H9 (cell line): Measurements from ENCODE around the gene FUT8. TPM values are rescaled to one million over a fixed set of nuclear protein-coding genes. Genes with fewer than 3 reads are reported as not detected.

ENCODE experiments used
- DNase-seq: peaks from one replicate; pipeline ENCODE4 v3.0.0-alpha.2; 2017
- H2AFZ ChIP-seq: one replicate; pipeline ENCODE4 v1.6.1; 2013; ENCODE audit warnings: mild to moderate bottlenecking, low read length, control low read depth, moderate library complexity
- H2AK5ac ChIP-seq: 2 replicates; pipeline ENCODE4 v1.6.1; 2013; ENCODE audit warnings: low read length, control low read depth, mixed read lengths; ENCODE audit not compliant: insufficient read length
- H2BK120ac ChIP-seq: one replicate; pipeline ENCODE4 v1.6.1; 2013; ENCODE audit warnings: low read depth, mild to moderate bottlenecking, low read length, control low read depth, inconsistent platforms; ENCODE audit not compliant: poor library complexity, severe bottlenecking
- H2BK12ac ChIP-seq: 2 replicates; pipeline ENCODE4 v1.6.1; 2013; ENCODE audit warnings: low read length, control low read depth, mixed read lengths, low read depth; ENCODE audit not compliant: insufficient read length
- H2BK15ac ChIP-seq: 2 replicates; pipeline ENCODE4 v1.6.1; 2013; ENCODE audit warnings: low read depth, low read length, control low read depth
- H2BK20ac ChIP-seq: one replicate; pipeline ENCODE4 v1.6.1; 2013; ENCODE audit warnings: low read depth, mild to moderate bottlenecking, low read length, control low read depth, inconsistent platforms; ENCODE audit not compliant: poor library complexity, severe bottlenecking
- H2BK5ac ChIP-seq: 2 replicates; pipeline ENCODE4 v1.6.1; 2013; ENCODE audit warnings: low read length, control low read depth, mixed read lengths; ENCODE audit not compliant: insufficient read length
- H3K14ac ChIP-seq: 2 replicates; pipeline ENCODE4 v1.6.1; 2013; ENCODE audit warnings: low read length, control low read depth; ENCODE audit not compliant: insufficient read depth
- H3K18ac ChIP-seq: 2 replicates; pipeline ENCODE4 v1.6.1; 2013; ENCODE audit warnings: low read depth, mild to moderate bottlenecking, mixed read lengths, low read length, control low read depth; ENCODE audit not compliant: insufficient read length
- H3K23ac ChIP-seq: 2 replicates; pipeline ENCODE4 v1.6.1; 2013; ENCODE audit warnings: low read length, control low read depth, mixed read lengths, low read depth; ENCODE audit not compliant: insufficient read length
- H3K23me2 ChIP-seq: 2 replicates; pipeline ENCODE4 v1.6.1; 2013; ENCODE audit warnings: low read depth, mild to moderate bottlenecking, mixed read lengths, low read length, control low read depth; ENCODE audit not compliant: insufficient read length, poor library complexity, severe bottlenecking
- H3K27ac ChIP-seq: 2 replicates; pipeline ENCODE4 v1.5.1; 2013; ENCODE audit warnings: low read length, control low read depth, mixed read lengths, low read depth; ENCODE audit not compliant: insufficient read length
- H3K27me3 ChIP-seq: 2 replicates; pipeline ENCODE4 v1.6.1; 2013; ENCODE audit warnings: low read length, control low read depth, inconsistent platforms; ENCODE audit not compliant: insufficient read depth
- H3K4ac ChIP-seq: 2 replicates; pipeline ENCODE4 v1.6.1; 2013; ENCODE audit warnings: low read depth, mild to moderate bottlenecking, control low read depth, inconsistent platforms, low read length, moderate library complexity
- H3K4me1 ChIP-seq: 2 replicates; pipeline ENCODE4 v1.6.1; 2013; ENCODE audit warnings: low read length, control low read depth, inconsistent platforms; ENCODE audit not compliant: insufficient read depth
- H3K4me2 ChIP-seq: 2 replicates; pipeline ENCODE4 v1.6.1; 2013; ENCODE audit warnings: low read length, control low read depth, mixed read lengths; ENCODE audit not compliant: insufficient read length, insufficient read depth
- H3K56ac ChIP-seq: 2 replicates; pipeline ENCODE4 v1.6.1; 2013; ENCODE audit warnings: low read depth, mild to moderate bottlenecking, mixed read lengths, low read length, control low read depth; ENCODE audit not compliant: insufficient read length
- H3K79me1 ChIP-seq: 2 replicates; pipeline ENCODE4 v1.6.1; 2013; ENCODE audit warnings: low read depth, mild to moderate bottlenecking, moderate library complexity, low read length, control low read depth, inconsistent platforms; ENCODE audit not compliant: insufficient read depth, poor library complexity, severe bottlenecking
- H3K79me2 ChIP-seq: 2 replicates; pipeline ENCODE4 v1.6.1; 2013; ENCODE audit warnings: low read length, control low read depth, inconsistent platforms; ENCODE audit not compliant: insufficient read depth
- H3K9ac ChIP-seq: 2 replicates; pipeline ENCODE4 v1.6.1; 2013; ENCODE audit warnings: low read length, control low read depth, mixed read lengths; ENCODE audit not compliant: insufficient read length; ENCODE audit errors: extremely low read depth
- H3K9me3 ChIP-seq: one replicate; pipeline ENCODE4 v1.6.1; 2013; ENCODE audit warnings: low read depth, low read length, inconsistent platforms; ENCODE audit not compliant: control insufficient read depth
- H3T11ph ChIP-seq: one replicate; pipeline ENCODE4 v1.6.1; 2013; ENCODE audit warnings: mild to moderate bottlenecking, low read length, control low read depth, inconsistent platforms
- H4K20me1 ChIP-seq: one replicate; pipeline ENCODE4 v1.6.1; 2013; ENCODE audit not compliant: control insufficient read depth, insufficient read length, insufficient read depth
- H4K5ac ChIP-seq: 2 replicates; pipeline ENCODE4 v1.6.1; 2013; ENCODE audit warnings: low read depth, mild to moderate bottlenecking, mixed read lengths, low read length, control low read depth; ENCODE audit not compliant: insufficient read length
- H4K8ac ChIP-seq: replicated peaks from 2 replicates; pipeline ENCODE4 v1.6.1; 2013; ENCODE audit warnings: low read length, control low read depth, mixed read lengths, low read depth; ENCODE audit not compliant: insufficient read length
- H4K91ac ChIP-seq: 2 replicates; pipeline ENCODE4 v1.6.1; 2013; ENCODE audit warnings: low read depth, mild to moderate bottlenecking, moderate library complexity, mixed read lengths, low read length, control low read depth; ENCODE audit not compliant: insufficient read length
- H3K27ac Mint-ChIP-seq, 3 experiments: 2 replicates in 2 of 3; 3 replicates in 1 of 3; pipeline ENCODE4 v1.8.0; 2020 to 2021; ENCODE audit warnings: mixed read lengths in 3 of 3, mild to moderate bottlenecking in 1 of 3, moderate library complexity in 1 of 3
- H3K27me3 Mint-ChIP-seq: 2 replicates; pipeline ENCODE4 v1.8.0; 2021; ENCODE audit warnings: low read depth, mild to moderate bottlenecking, moderate library complexity, mixed read lengths
- H3K36me3 Mint-ChIP-seq, 3 experiments: 2 replicates in 2 of 3; 3 replicates in 1 of 3; pipeline ENCODE4 v1.8.0; 2020 to 2021; ENCODE audit warnings: low read depth in 3 of 3, mixed read lengths in 3 of 3; ENCODE audit not compliant: insufficient read depth in 1 of 3
- H3K4me1 Mint-ChIP-seq, 2 experiments: 2 replicates each; pipeline ENCODE4 v1.8.0; 2020; ENCODE audit warnings: mixed read lengths in 2 of 2
- H3K4me3 Mint-ChIP-seq, 2 experiments: 2 replicates in 1 of 2; 3 replicates in 1 of 2; pipeline ENCODE4 v1.8.0; 2020 to 2021; ENCODE audit warnings: mild to moderate bottlenecking in 2 of 2, mixed read lengths in 2 of 2, moderate library complexity in 1 of 2
- H3K9me3 Mint-ChIP-seq, 2 experiments: 2 replicates in 1 of 2; 3 replicates in 1 of 2; pipeline ENCODE4 v1.8.0; 2020; ENCODE audit warnings: mild to moderate bottlenecking in 2 of 2, mixed read lengths in 2 of 2, moderate library complexity in 1 of 2
- WGBS: extraction: QIAGEN DNeasy Blood & Tissue Kit; methylation state at CpG from one replicate; pipeline ENCODE4 v1.1.7; 2013; ENCODE audit warnings: missing lambda C conversion rate, low lambda C conversion rate, mixed read lengths; ENCODE audit not compliant: insufficient read length; ENCODE audit errors: extremely low coverage; 5-methylcytosine and 5-hydroxymethylcytosine counted together
- total RNA-seq: library from RNA; stranded (reverse); gene quantifications from 2 replicates; pipeline ENCODE4 v1.2.1, GENCODE V29; 2021
- TF ChIP-seq, protein P1 (sequence below): fragments of 200-600 bp; sonication (generic); conservative IDR thresholded peaks from 3 replicates; pipeline ENCODE4 v1.8.0; 2021; ENCODE audit warnings: antibody characterized with exemption, mild to moderate bottlenecking

FUT8 gene
- total RNA-seq, 1 experiment from 2014 or later, result 44.3 TPM

DNA sequence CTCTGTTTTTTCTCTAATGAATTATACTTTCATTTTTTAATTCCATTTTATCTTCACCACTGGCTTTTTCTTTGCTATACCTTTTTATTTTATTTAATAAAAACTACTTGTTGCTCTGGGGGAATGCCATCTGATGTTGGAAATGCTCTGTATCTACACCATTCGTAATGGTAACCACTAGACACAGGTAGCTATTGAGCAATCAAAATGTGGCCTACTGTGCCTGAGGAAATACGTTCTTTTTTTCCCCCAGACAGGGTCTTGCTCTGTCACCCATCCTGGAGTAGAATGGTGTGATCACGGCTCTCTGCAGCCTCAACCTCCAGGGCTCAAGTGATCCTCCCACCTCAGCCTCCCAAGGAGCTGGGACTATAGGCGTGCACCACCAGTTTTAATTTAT, 140.2 kb downstream of the FUT8 start:
- Histone ChIP-seq H3K18ac (no peak overlapping the region), H3K56ac (no peak overlapping the region), H2BK5ac (no peak overlapping the region), H2BK20ac (no peak overlapping the region), H3K23ac (no peak overlapping the region), H2BK12ac (no peak overlapping the region), H4K91ac (no peak overlapping the region), H3K27ac (no peak overlapping the region), H4K20me1 (no peaks in the 10 kb centered on the region), H2BK120ac (no peak overlapping the region), H3K4ac (no peak overlapping the region), H2BK15ac (no peak overlapping the region), H3K4me1 (no peaks in the 10 kb centered on the region), H3K9ac (no peak overlapping the region), H3K14ac (no peak overlapping the region), H3K9me3 (no peaks in the 10 kb centered on the region), H2AK5ac (no peak overlapping the region), H3K27me3 (no peaks in the 10 kb centered on the region), H3T11ph (no peak overlapping the region), H4K8ac (no peak overlapping the region), H3K23me2 (no peaks in the 10 kb centered on the region), H3K79me2 (no peaks in the 10 kb centered on the region), H2AFZ (no peak overlapping the region), H3K79me1 (no peaks in the 10 kb centered on the region), H4K5ac (no peak overlapping the region), H3K4me2 (no peak overlapping the region)
- H3K27me3 Mint-ChIP-seq, result no peaks in the 10 kb centered on the region
- TF ChIP-seq, protein P1, sequence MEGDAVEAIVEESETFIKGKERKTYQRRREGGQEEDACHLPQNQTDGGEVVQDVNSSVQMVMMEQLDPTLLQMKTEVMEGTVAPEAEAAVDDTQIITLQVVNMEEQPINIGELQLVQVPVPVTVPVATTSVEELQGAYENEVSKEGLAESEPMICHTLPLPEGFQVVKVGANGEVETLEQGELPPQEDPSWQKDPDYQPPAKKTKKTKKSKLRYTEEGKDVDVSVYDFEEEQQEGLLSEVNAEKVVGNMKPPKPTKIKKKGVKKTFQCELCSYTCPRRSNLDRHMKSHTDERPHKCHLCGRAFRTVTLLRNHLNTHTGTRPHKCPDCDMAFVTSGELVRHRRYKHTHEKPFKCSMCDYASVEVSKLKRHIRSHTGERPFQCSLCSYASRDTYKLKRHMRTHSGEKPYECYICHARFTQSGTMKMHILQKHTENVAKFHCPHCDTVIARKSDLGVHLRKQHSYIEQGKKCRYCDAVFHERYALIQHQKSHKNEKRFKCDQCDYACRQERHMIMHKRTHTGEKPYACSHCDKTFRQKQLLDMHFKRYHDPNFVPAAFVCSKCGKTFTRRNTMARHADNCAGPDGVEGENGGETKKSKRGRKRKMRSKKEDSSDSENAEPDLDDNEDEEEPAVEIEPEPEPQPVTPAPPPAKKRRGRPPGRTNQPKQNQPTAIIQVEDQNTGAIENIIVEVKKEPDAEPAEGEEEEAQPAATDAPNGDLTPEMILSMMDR, result no peak
- no peaks in the 10 kb centered on the region for H3K36me3 Mint-ChIP-seq
- no peak for DNase-seq
- H3K4me1 Mint-ChIP-seq, result peaks cover 6% of the 10 kb centered on the region in 2 experiments
- WGBS, result no CpG with 5 or more reads among the region's 4 CpGs
- H3K4me3 Mint-ChIP-seq, result no peak overlapping the region
- no peaks in the 10 kb centered on the region for H3K9me3 Mint-ChIP-seq
- no peak overlapping the region for H3K27ac Mint-ChIP-seq
